ENCODE data around the gene PRR7.
A peak's percentile ranks its signal among the peaks of the same experiment; 100 is the strongest.

PRR7 gene

GRCh38 chr5:177421062-177421798 lies 25.4 kb upstream of the PRR7 start:
- DNase-seq (ENCODE audit: extremely low read depth in 1 of 2, low read depth in 1 of 2): no peak

- no peak for DNase-seq (ENCODE audit: extremely low read depth in 1 of 2, low read depth in 1 of 2)
These were observed 22.9 kb upstream of the PRR7 start for GRCh38 chr5:177423671-177424070.

- DNase-seq (ENCODE audit: extremely low read depth in 1 of 2, low read depth in 1 of 2): no peak
These were observed 21.3 kb upstream of the PRR7 start for GRCh38 chr5:177425196-177425800.

GRCh38 chr5:177425801-177426565 lies 20.6 kb upstream of the PRR7 start:
- peak; percentile 98 to 100 for DNase-seq (ENCODE audit: extremely low read depth in 1 of 2, low read depth in 1 of 2)

- DNase-seq (ENCODE audit: extremely low read depth in 1 of 2, low read depth in 1 of 2): peak in 1 of 2 donors; percentile 39
These were observed 19.9 kb upstream of the PRR7 start, which contains the start of gene GRK6 for GRCh38 chr5:177426566-177427210. GRK6 (plus strand) TSS chr5:177426676; CDS start chr5:177426846, 170 bp downstream.

GRCh38 chr5:177427211-177427822 lies 19.3 kb upstream of the PRR7 start:
- no peak for DNase-seq (ENCODE audit: extremely low read depth in 1 of 2, low read depth in 1 of 2)

GRCh38 chr5:177427919-177428573 lies 18.6 kb upstream of the PRR7 start:
- no peak for DNase-seq (ENCODE audit: extremely low read depth in 1 of 2, low read depth in 1 of 2)

GRCh38 chr5:177428574-177429217 lies 17.9 kb upstream of the PRR7 start:
- no peak for DNase-seq (ENCODE audit: extremely low read depth in 1 of 2, low read depth in 1 of 2)

GRCh38 chr5:177429248-177430040 lies 17.2 kb upstream of the PRR7 start:
- DNase-seq (ENCODE audit: extremely low read depth in 1 of 2, low read depth in 1 of 2): peak; percentile 55 to 64

- no peak for DNase-seq (ENCODE audit: extremely low read depth in 1 of 2, low read depth in 1 of 2)
These were observed 16.3 kb upstream of the PRR7 start for GRCh38 chr5:177430140-177430951.

- no peak for DNase-seq (ENCODE audit: extremely low read depth in 1 of 2, low read depth in 1 of 2)
These were observed 15.7 kb upstream of the PRR7 start for GRCh38 chr5:177430972-177431316.

- DNase-seq (ENCODE audit: extremely low read depth in 1 of 2, low read depth in 1 of 2): peak in 1 of 2 donors; percentile 44
These were observed 15.1 kb upstream of the PRR7 start for GRCh38 chr5:177431317-177432142.

GRCh38 chr5:177432143-177432838 lies 14.3 kb upstream of the PRR7 start:
- DNase-seq (ENCODE audit: extremely low read depth in 1 of 2, low read depth in 1 of 2): no peak

- DNase-seq (ENCODE audit: extremely low read depth in 1 of 2, low read depth in 1 of 2): no peak
These were observed 13.6 kb upstream of the PRR7 start for GRCh38 chr5:177432839-177433657.

- no peak for DNase-seq (ENCODE audit: extremely low read depth in 1 of 2, low read depth in 1 of 2)
These were observed 12.9 kb upstream of the PRR7 start for GRCh38 chr5:177433658-177434217.

- DNase-seq (ENCODE audit: extremely low read depth in 1 of 2, low read depth in 1 of 2): no peak
These were observed 12.2 kb upstream of the PRR7 start for GRCh38 chr5:177434437-177434836.

All from activated CD8-positive, alpha-beta memory T cell treated with anti-CD3 and anti-CD28 coated beads for 1 hour (primary cell).